Sigmoid colon (tissue), 7 donors: ENCODE data around the gene PACS1. TPM values are rescaled to one million over a fixed set of nuclear protein-coding genes. Genes with fewer than 3 reads are reported as not detected.

Experiments used
- DNase-seq: peaks from one replicate; pipeline ENCODE4 v3.0.0-alpha.2; 2019
- H3K27ac ChIP-seq, 4 donors: fragments of 200-600 bp; sonication (generic); one replicate each; pipeline ENCODE4 v1.5.1; 2016 to 2019; ENCODE audit warnings: mild to moderate bottlenecking in 1 of 4
- H3K27me3 ChIP-seq, 3 donors: fragments of 200-600 bp; sonication (generic); one replicate each; pipeline ENCODE4 v1.5.1; 2019; ENCODE audit warnings: mild to moderate bottlenecking in 1 of 3
- H3K36me3 ChIP-seq, 4 donors: fragments of 200-600 bp; sonication (generic); one replicate each; pipeline ENCODE4 v1.5.1; 2016 to 2019
- H3K4me1 ChIP-seq, 4 donors: fragments of 200-600 bp; sonication (generic); one replicate each; pipeline ENCODE4 v1.5.1; 2017 to 2019
- H3K4me3 ChIP-seq, 4 donors: fragments of 200-600 bp; sonication (generic); one replicate each; pipeline ENCODE4 v1.5.1; 2017 to 2019; ENCODE audit warnings: mild to moderate bottlenecking in 2 of 4, moderate library complexity in 1 of 4
- H3K9me3 ChIP-seq, 4 donors: fragments of 200-600 bp in 3 of 4; sonication (generic) in 3 of 4; one replicate each; pipeline versions ENCODE4 v1.5.1 to v1.6.1; 2013 to 2019
- EP300 ChIP-seq, 4 donors: sonication (generic); formaldehyde crosslinking; IDR thresholded peaks; one replicate each; pipeline ENCODE4 v1.6.1; 2017; ENCODE audit warnings: antibody characterized with exemption in 4 of 4
- POLR2A ChIP-seq, 2 donors: fragments of 450-650 bp; IDR thresholded peaks; one replicate each; pipeline ENCODE4 v1.6.1; 2016; ENCODE audit warnings: antibody characterized with exemption in 2 of 2, mild to moderate bottlenecking in 2 of 2, moderate library complexity in 2 of 2
- POLR2AphosphoS5 ChIP-seq, 4 donors: sonication (generic); formaldehyde crosslinking; IDR thresholded peaks; one replicate each; pipeline ENCODE4 v1.6.1; 2017; ENCODE audit warnings: antibody characterized with exemption in 4 of 4
- WGBS, 2 donors: extraction: QIAGEN DNeasy Blood & Tissue Kit; methylation state at CpG; one replicate each; pipeline ENCODE4 v1.1.7; 2013; 5-methylcytosine and 5-hydroxymethylcytosine counted together
- intact Hi-C: fragments of 100-400 bp; cut with DNase I; formaldehyde crosslinking; loops from one replicate; pipeline ENCODE4 v1.15.1; 2023
- polyA plus RNA-seq, 3 donors: library from polyadenylated mRNA; stranded (reverse); fragments of 200-250 nt; gene quantifications; one replicate each; pipeline ENCODE4 v1.2.3, GENCODE V29; 2013
- total RNA-seq, 4 donors: library from RNA; depleted of rRNA; stranded (reverse); fragments of >200 nt; gene quantifications; one replicate each; pipeline ENCODE4 v1.1.0, GENCODE V29; 2016
- TF ChIP-seq, protein P1 (sequence below), 4 experiments: fragments of 450-650 bp in 3 of 4; fragments of 200-600 bp in 1 of 4; IDR thresholded peaks; one replicate each; pipeline ENCODE4 v1.5.1; 2016 to 2019; ENCODE audit warnings: antibody characterized with exemption in 4 of 4, mild to moderate bottlenecking in 3 of 4, moderate library complexity in 2 of 4
- donor health status: healthy with polysubstance abuse.
- donor health status: Bipolar disorder and iron deficiency.
- donor health status: healthy.

The PACS1 gene
- total and polyA plus RNA-seq, 7 donors = 2.1 to 75.9 (median 22.8) TPM

DNA sequence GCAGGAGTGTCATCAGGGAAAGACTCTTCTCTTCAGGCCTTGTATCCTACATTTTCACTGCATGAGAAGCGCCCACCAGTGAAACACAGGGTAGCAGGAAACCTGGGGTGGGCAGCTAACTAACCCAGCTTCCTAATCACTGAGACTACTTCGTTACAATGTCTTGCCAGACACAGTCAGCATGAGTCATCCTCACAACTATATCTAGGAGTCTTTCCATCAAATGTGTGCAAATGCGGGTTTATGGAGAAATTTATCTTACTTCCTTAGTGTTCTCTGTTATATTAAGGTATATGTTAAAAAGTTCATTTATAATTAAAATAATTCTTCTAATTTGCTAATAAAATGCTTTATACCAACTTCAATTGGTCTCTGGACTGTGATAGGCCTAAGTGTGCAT is 118.5 kb downstream of the PACS1 start:
- no peak for DNase-seq
- WGBS, 2 donors = 89 to 90% methylated on average over 3 of the region's 3 CpGs
- Histone ChIP-seq H3K27ac (no peak overlapping the region), H3K36me3 (peaks cover 0 to 4% (median 1%) of the 10 kb centered on the region in 4 donors), H3K9me3 (no peaks in the 10 kb centered on the region), H3K4me3 (no peak overlapping the region), H3K27me3 (no peaks in the 10 kb centered on the region), H3K4me1 (no peaks in the 10 kb centered on the region)
- TF ChIP-seq POLR2A (IDR thresholded peaks at IDR 0.05) (no peak), EP300 (IDR thresholded peaks at IDR 0.05) (no peak), POLR2AphosphoS5 (IDR thresholded peaks at IDR 0.05) (no peak)
- TF ChIP-seq, protein P1, sequence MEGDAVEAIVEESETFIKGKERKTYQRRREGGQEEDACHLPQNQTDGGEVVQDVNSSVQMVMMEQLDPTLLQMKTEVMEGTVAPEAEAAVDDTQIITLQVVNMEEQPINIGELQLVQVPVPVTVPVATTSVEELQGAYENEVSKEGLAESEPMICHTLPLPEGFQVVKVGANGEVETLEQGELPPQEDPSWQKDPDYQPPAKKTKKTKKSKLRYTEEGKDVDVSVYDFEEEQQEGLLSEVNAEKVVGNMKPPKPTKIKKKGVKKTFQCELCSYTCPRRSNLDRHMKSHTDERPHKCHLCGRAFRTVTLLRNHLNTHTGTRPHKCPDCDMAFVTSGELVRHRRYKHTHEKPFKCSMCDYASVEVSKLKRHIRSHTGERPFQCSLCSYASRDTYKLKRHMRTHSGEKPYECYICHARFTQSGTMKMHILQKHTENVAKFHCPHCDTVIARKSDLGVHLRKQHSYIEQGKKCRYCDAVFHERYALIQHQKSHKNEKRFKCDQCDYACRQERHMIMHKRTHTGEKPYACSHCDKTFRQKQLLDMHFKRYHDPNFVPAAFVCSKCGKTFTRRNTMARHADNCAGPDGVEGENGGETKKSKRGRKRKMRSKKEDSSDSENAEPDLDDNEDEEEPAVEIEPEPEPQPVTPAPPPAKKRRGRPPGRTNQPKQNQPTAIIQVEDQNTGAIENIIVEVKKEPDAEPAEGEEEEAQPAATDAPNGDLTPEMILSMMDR (IDR thresholded peaks at IDR 0.05) = no peak
- intact Hi-C loops = no loop called here

DNA sequence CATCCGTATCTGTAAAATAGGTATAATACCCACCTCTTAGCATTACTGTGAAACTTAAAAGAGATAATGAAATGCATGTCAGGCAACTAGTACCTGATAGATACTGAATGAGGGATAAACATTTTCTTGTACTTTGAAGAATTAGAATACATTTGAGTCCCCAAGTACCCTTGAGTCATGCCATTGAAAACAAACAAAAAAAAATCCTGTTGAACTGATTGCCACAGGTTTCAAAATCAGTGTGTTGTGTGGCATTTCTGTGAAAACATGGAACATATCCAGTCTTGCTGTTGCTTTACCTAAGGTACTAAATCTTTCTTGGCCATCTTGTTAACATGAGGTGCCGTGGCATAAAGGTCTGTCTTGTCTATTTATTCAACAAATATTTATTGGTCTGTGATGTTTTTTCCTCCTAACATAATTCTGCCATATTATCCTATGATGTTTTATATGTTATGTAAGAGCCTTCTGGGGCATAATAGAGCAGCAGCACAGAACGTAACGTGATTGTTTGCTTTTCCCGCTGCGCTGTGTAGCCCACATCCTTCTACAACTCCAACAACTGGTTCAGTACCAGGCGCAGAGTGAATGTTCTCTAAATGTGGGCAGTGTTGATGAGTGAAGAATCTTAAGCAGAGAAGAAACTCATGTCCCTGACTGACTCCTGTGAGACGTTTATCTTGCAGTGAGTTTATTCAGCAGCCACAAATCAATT is 119.1 kb downstream of the PACS1 start:
- Histone ChIP-seq H3K27ac (no peak overlapping the region), H3K36me3 (peaks cover 0 to 10% (median 7%) of the 10 kb centered on the region in 4 donors), H3K9me3 (no peaks in the 10 kb centered on the region), H3K4me3 (no peak overlapping the region), H3K27me3 (no peaks in the 10 kb centered on the region), H3K4me1 (no peaks in the 10 kb centered on the region)
- TF ChIP-seq EP300 (IDR thresholded peaks at IDR 0.05) (no peak), POLR2A (IDR thresholded peaks at IDR 0.05) (no peak), POLR2AphosphoS5 (IDR thresholded peaks at IDR 0.05) (no peak)
- TF ChIP-seq, protein P1 (IDR thresholded peaks at IDR 0.05) = no peak
- intact Hi-C loops = no loop called here
- WGBS, 2 donors = 87 to 91% methylated on average over 8 of the region's 8 CpGs
- no peak for DNase-seq

DNA sequence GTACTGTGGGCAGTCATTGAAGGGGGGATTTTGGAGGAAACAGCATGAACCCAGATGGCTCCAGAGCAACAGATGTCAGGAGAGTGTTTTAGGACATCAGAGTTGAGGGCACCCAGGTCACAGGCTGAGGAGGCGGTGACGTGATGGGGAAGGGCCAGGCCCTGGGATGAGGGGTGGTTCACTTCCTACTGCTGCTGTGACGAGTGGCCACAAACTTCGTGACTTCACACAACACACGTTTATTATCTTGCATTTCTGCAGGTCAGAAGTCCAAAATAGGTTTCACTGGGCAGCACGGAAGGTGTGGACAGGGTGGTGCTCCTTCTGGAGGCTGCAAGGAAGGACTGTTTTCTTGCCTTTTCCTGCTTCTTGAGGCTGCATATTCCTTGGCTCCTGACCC is 120.7 kb downstream of the PACS1 start:
- WGBS, 2 donors = 70 to 86% methylated on average over 6 of the region's 6 CpGs
- Histone ChIP-seq H3K36me3 (peaks cover 0 to 21% (median 9%) of the 10 kb centered on the region in 4 donors), H3K4me3 (no peak overlapping the region), H3K27me3 (no peaks in the 10 kb centered on the region), H3K4me1 (no peaks in the 10 kb centered on the region), H3K9me3 (no peaks in the 10 kb centered on the region), H3K27ac (no peak overlapping the region)
- intact Hi-C loops = no loop called here
- TF ChIP-seq, protein P1 (IDR thresholded peaks at IDR 0.05) = no peak
- TF ChIP-seq POLR2AphosphoS5 (IDR thresholded peaks at IDR 0.05) (no peak), EP300 (IDR thresholded peaks at IDR 0.05) (no peak), POLR2A (IDR thresholded peaks at IDR 0.05) (no peak)
- no peak for DNase-seq

DNA sequence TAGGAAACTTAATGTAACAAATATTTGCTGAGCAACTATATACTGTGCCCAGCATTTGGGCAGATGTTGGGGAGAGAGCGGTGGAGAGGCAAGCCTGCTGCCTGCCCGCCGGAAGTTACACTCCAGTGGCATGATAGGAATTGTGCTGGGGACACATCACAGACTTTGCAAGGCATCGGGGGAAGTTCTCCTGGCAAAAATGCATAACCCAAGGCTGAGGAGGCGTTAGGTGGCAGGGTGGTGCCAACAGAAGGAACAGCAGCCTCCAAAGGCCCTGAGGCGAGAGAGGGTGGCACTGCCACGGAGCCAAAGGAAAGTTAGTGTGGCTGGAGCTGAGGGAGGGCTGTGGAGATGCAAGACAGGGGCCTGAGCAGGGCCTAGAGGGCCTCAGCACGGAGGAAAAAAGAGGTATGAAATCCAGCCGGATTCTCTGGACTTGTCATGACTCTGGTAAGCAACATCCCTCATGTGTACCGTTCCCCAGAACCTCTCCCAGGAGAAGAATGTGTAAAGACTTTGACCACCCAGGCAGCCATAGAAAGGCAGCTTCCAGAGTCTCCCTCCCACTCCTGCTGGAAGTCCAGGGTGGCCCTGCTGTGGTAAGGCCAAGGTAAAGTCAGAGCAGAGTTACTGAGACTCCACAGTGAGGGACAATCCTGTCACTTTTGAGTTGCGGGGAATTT is 122.2 kb downstream of the PACS1 start:
- no peak overlapping the region for H3K27ac ChIP-seq
- TF ChIP-seq POLR2A (IDR thresholded peaks at IDR 0.05) (no peak), POLR2AphosphoS5 (IDR thresholded peaks at IDR 0.05) (no peak), EP300 (IDR thresholded peaks at IDR 0.05) (no peak)
- TF ChIP-seq, protein P1 (IDR thresholded peaks at IDR 0.05) = no peak
- no peak for DNase-seq
- H3K4me1 ChIP-seq = no peaks in the 10 kb centered on the region
- no peak overlapping the region for H3K4me3 ChIP-seq
- H3K36me3 ChIP-seq = peaks cover 0 to 21% (median 12%) of the 10 kb centered on the region in 4 donors
- no peaks in the 10 kb centered on the region for H3K27me3 ChIP-seq
- intact Hi-C loops = no loop called here
- WGBS, 2 donors = 89 to 92% methylated on average over 11 of the region's 11 CpGs
- H3K9me3 ChIP-seq = no peaks in the 10 kb centered on the region
